ENCODE results near the gene STAT6. TPM values are rescaled to one million over a fixed set of nuclear protein-coding genes. Genes with fewer than 3 reads are reported as not detected.

Gene STAT6
- total and polyA plus RNA-seq, 2 of the 8 experiments (the other 6 are each of a cell fraction or from before 2014, with no cell fraction given), result 32.9 to 38.7 TPM

- TF ChIP-seq BCL11A (IDR thresholded peaks at IDR 0.05; ENCODE audit: low read depth in 2 of 2, low read length in 2 of 2) (no peak), RAD21 (IDR thresholded peaks at IDR 0.05 in 1 of 2, conservative IDR thresholded peaks at IDR 0.05 in 1 of 2; ENCODE audit: low read depth in 2 of 2, low read length in 2 of 2) (no peak), KDM1A (IDR thresholded peaks at IDR 0.05; ENCODE audit: borderline replicate concordance, low read length) (no peak), CEBPB (IDR thresholded peaks at IDR 0.05; ENCODE audit: low read depth, low read length) (no peak), JUN (IDR thresholded peaks at IDR 0.05; ENCODE audit: low read depth, low read length) (no peak), HDAC6 (IDR thresholded peaks at IDR 0.05; ENCODE audit: low read depth, low read length) (no peak), BRCA1 (IDR thresholded peaks at IDR 0.05; ENCODE audit: low read depth, low read length) (no peak)
Measured at GRCh38 chr12:57079821-57080220, 31.3 kb downstream of the STAT6 start (continued).

Data from H1 (cell line).